ENCODE data around the gene CXorf65. TPM values are rescaled to one million over a fixed set of nuclear protein-coding genes. Genes with fewer than 3 reads are reported as not detected.

Gene CXorf65
- total RNA-seq, 1 donor from 2014 or later, result not detected

- no peak for DNase-seq
Observed at GRCh38 chrX:71105628-71106027, 912 bp downstream of the CXorf65 start.

GRCh38 chrX:71103110-71103983 lies 3.2 kb downstream of the CXorf65 start:
- DNase-seq, result peak; percentile 92

GRCh38 chrX:71102292-71102691 lies 4.2 kb downstream of the CXorf65 start:
- DNase-seq, result no peak

GRCh38 chrX:71100581-71101505 lies 5.7 kb downstream of the CXorf65 start:
- no peak for DNase-seq

- DNase-seq, result no peak
Observed at GRCh38 chrX:71099736-71100135, 6.8 kb downstream of the CXorf65 start.

- no peak for DNase-seq
Observed at GRCh38 chrX:71098951-71099506, 7.5 kb downstream of the CXorf65 start.

GRCh38 chrX:71098302-71098701 lies 8.2 kb downstream of the CXorf65 start:
- peak; percentile 76 for DNase-seq

- DNase-seq, result no peak
Observed at GRCh38 chrX:71096760-71097032, 9.8 kb downstream of the CXorf65 start.

- DNase-seq, result peak; percentile 85
Observed at GRCh38 chrX:71095981-71096759, 10.4 kb downstream of the CXorf65 start.

GRCh38 chrX:71095555-71095980 lies 11.0 kb downstream of the CXorf65 start, which contains the start of gene FOXO4:
FOXO4 (plus strand) TSS chrX:71095851; CDS start chrX:71096529, 678 bp downstream.
- peak; percentile 96 for DNase-seq

GRCh38 chrX:71095033-71095432 lies 11.5 kb downstream of the CXorf65 start:
- no peak for DNase-seq

GRCh38 chrX:71091263-71091662 lies 15.3 kb downstream of the CXorf65 start:
- DNase-seq, result no peak

- no peak for DNase-seq
Observed at GRCh38 chrX:71085900-71086299, 20.6 kb downstream of the CXorf65 start.

GRCh38 chrX:71082822-71083221 lies 23.7 kb downstream of the CXorf65 start:
- DNase-seq, result no peak

- no peak for DNase-seq
Observed at GRCh38 chrX:71082124-71082647, 24.4 kb downstream of the CXorf65 start.

GRCh38 chrX:71081330-71082123 lies 25.0 kb downstream of the CXorf65 start:
- DNase-seq, result peak; percentile 6

GRCh38 chrX:71070531-71070930 lies 36.0 kb downstream of the CXorf65 start:
- no peak for DNase-seq

GRCh38 chrX:71068044-71068918 lies 38.3 kb downstream of the CXorf65 start, which contains the start of gene SNX12:
SNX12 (minus strand) TSS chrX:71068334; CDS start chrX:71068306, 28 bp downstream.
- DNase-seq, result peak; percentile 95

- DNase-seq, result no peak
Observed at GRCh38 chrX:71067712-71068043, 38.9 kb downstream of the CXorf65 start.

GRCh38 chrX:71067089-71067488 lies 39.5 kb downstream of the CXorf65 start:
- DNase-seq, result no peak

Data from tongue (tissue), 2 donors.